ENCODE data around the gene NFASC. TPM values are rescaled to one million over a fixed set of nuclear protein-coding genes. Genes with fewer than 3 reads are reported as not detected.

The NFASC gene
- total RNA-seq, 1 experiment from 2014 or later: not detected

- no TSS peak for BruUV-seq (replicated peaks)
- no peak overlapping the region for H3K27ac Mint-ChIP-seq (ENCODE audit: unreplicated experiment)
- DNase-seq: no peak
- CTCF ChIA-PET: no interaction called here
- intact Hi-C loops (cut with micrococcal nuclease; ENCODE audit: unreplicated experiment): no loop called here
- no peaks in the 10 kb centered on the region for H3K4me1 Mint-ChIP-seq (ENCODE audit: low read depth, unreplicated experiment)
- H3K4me3 Mint-ChIP-seq (ENCODE audit: low read depth, unreplicated experiment): no peak overlapping the region
- H3K36me3 Mint-ChIP-seq (ENCODE audit: insufficient read depth, unreplicated experiment): no peaks in the 10 kb centered on the region
- no peaks in the 10 kb centered on the region for H3K9me3 Mint-ChIP-seq (ENCODE audit: low read depth, unreplicated experiment)
- no peak for TF ChIP-seq CTCF (IDR thresholded peaks at IDR 0.05; ENCODE audit: unreplicated experiment)
- H3K27me3 Mint-ChIP-seq (ENCODE audit: unreplicated experiment): peaks cover 98% of the 10 kb centered on the region
Measured at GRCh38 chr1:204853436-204853835, 17.2 kb upstream of the NFASC start.

- TF ChIP-seq CTCF (IDR thresholded peaks at IDR 0.05; ENCODE audit: unreplicated experiment): no peak
- H3K27ac Mint-ChIP-seq (ENCODE audit: unreplicated experiment): no peak overlapping the region
- no peaks in the 10 kb centered on the region for H3K4me1 Mint-ChIP-seq (ENCODE audit: low read depth, unreplicated experiment)
- intact Hi-C loops (cut with micrococcal nuclease; ENCODE audit: unreplicated experiment): no loop called here
- no TSS peak for BruUV-seq (replicated peaks)
- H3K36me3 Mint-ChIP-seq (ENCODE audit: insufficient read depth, unreplicated experiment): no peaks in the 10 kb centered on the region
- CTCF ChIA-PET: no interaction called here
- no peak overlapping the region for H3K4me3 Mint-ChIP-seq (ENCODE audit: low read depth, unreplicated experiment)
- DNase-seq: no peak
- H3K27me3 Mint-ChIP-seq (ENCODE audit: unreplicated experiment): peaks cover 98% of the 10 kb centered on the region
- H3K9me3 Mint-ChIP-seq (ENCODE audit: low read depth, unreplicated experiment): no peaks in the 10 kb centered on the region
Measured at GRCh38 chr1:204854286-204854685, 16.4 kb upstream of the NFASC start.

- no peak overlapping the region for H3K27ac Mint-ChIP-seq (ENCODE audit: unreplicated experiment)
- no peak for DNase-seq
- no peaks in the 10 kb centered on the region for H3K9me3 Mint-ChIP-seq (ENCODE audit: low read depth, unreplicated experiment)
- BruUV-seq (replicated peaks): no TSS peak
- no peaks in the 10 kb centered on the region for H3K4me1 Mint-ChIP-seq (ENCODE audit: low read depth, unreplicated experiment)
- H3K4me3 Mint-ChIP-seq (ENCODE audit: low read depth, unreplicated experiment): no peak overlapping the region
- H3K36me3 Mint-ChIP-seq (ENCODE audit: insufficient read depth, unreplicated experiment): no peaks in the 10 kb centered on the region
- H3K27me3 Mint-ChIP-seq (ENCODE audit: unreplicated experiment): peaks cover 96% of the 10 kb centered on the region
- intact Hi-C loops (cut with micrococcal nuclease; ENCODE audit: unreplicated experiment): no loop called here
- CTCF ChIA-PET: interaction anchor here (0.7 kb wide), 1 partner anchor 30 kb away, joined by 4 read pairs; no protein-coding TSS in a partner anchor
- no peak for TF ChIP-seq CTCF (IDR thresholded peaks at IDR 0.05; ENCODE audit: unreplicated experiment)
Measured at GRCh38 chr1:204858363-204858821, 12.3 kb upstream of the NFASC start.

- no peak for DNase-seq
- BruUV-seq (replicated peaks): no TSS peak
- Mint-ChIP-seq H3K4me1 (ENCODE audit: low read depth, unreplicated experiment) (no peaks in the 10 kb centered on the region), H3K27me3 (ENCODE audit: unreplicated experiment) (peaks cover 96% of the 10 kb centered on the region), H3K9me3 (ENCODE audit: low read depth, unreplicated experiment) (no peaks in the 10 kb centered on the region), H3K36me3 (ENCODE audit: insufficient read depth, unreplicated experiment) (no peaks in the 10 kb centered on the region), H3K4me3 (ENCODE audit: low read depth, unreplicated experiment) (no peak overlapping the region), H3K27ac (ENCODE audit: unreplicated experiment) (no peak overlapping the region)
- CTCF ChIA-PET: no interaction called here
- TF ChIP-seq CTCF (IDR thresholded peaks at IDR 0.05; ENCODE audit: unreplicated experiment): no peak
- intact Hi-C loops (cut with micrococcal nuclease; ENCODE audit: unreplicated experiment): no loop called here
Measured at GRCh38 chr1:204859861-204860267, 10.8 kb upstream of the NFASC start.

Measured in Calu3 (cell line).